ENCODE measurements around the gene NLN. TPM values are rescaled to one million over a fixed set of nuclear protein-coding genes. Genes with fewer than 3 reads are reported as not detected.

The NLN gene
- total and polyA plus RNA-seq, 2 donors from 2014 or later = 6.2 to 25.0 TPM

GRCh38 chr5:65758546-65759144, 36.6 kb downstream of the NLN start:
- H3K9me3 ChIP-seq (ENCODE audit: control insufficient read depth in 2 of 3, insufficient read depth in 1 of 3, low read length in 3 of 3) = no peaks in the 10 kb centered on the region
- no peaks in the 10 kb centered on the region for H3K27me3 ChIP-seq (ENCODE audit: control insufficient read depth, insufficient read depth, low read length)
- intact Hi-C loops (cut with DNase I) = no loop called here
- no peak for TF ChIP-seq CTCF (IDR thresholded peaks at IDR 0.05; ENCODE audit: borderline replicate concordance, extremely low read depth, insufficient read depth)
- no peaks in the 10 kb centered on the region for H3K4me1 ChIP-seq (ENCODE audit: control insufficient read depth in 2 of 3, insufficient read depth in 2 of 3, low read depth in 1 of 3, low read length in 3 of 3)
- H3K36me3 ChIP-seq (ENCODE audit: control insufficient read depth in 2 of 3, insufficient read depth in 3 of 3, low read length in 3 of 3) = peaks cover 0 to 2% (median 0%) of the 10 kb centered on the region in 3 donors
- no peak overlapping the region for H3K27ac ChIP-seq (ENCODE audit: low read depth in 2 of 2, low read length in 2 of 2)
- H3K9ac ChIP-seq (ENCODE audit: low read length in 3 of 3) = no peak overlapping the region
- DNase-seq (no peak), FAIRE-seq (no peak)
- H3K4me3 ChIP-seq (ENCODE audit: low read length in 3 of 3) = no peak overlapping the region

GRCh38 chr5:65760504-65761275, 38.7 kb downstream of the NLN start:
- no peak overlapping the region for H3K4me3 ChIP-seq (ENCODE audit: low read length in 3 of 3)
- H3K9ac ChIP-seq (ENCODE audit: low read length in 3 of 3) = no peak overlapping the region
- peaks cover 0 to 2% (median 0%) of the 10 kb centered on the region in 3 donors for H3K36me3 ChIP-seq (ENCODE audit: control insufficient read depth in 2 of 3, insufficient read depth in 3 of 3, low read length in 3 of 3)
- no peaks in the 10 kb centered on the region for H3K4me1 ChIP-seq (ENCODE audit: control insufficient read depth in 2 of 3, insufficient read depth in 2 of 3, low read depth in 1 of 3, low read length in 3 of 3)
- intact Hi-C loops (cut with DNase I) = no loop called here
- no peaks in the 10 kb centered on the region for H3K9me3 ChIP-seq (ENCODE audit: control insufficient read depth in 2 of 3, insufficient read depth in 1 of 3, low read length in 3 of 3)
- H3K27me3 ChIP-seq (ENCODE audit: control insufficient read depth, insufficient read depth, low read length) = no peaks in the 10 kb centered on the region
- no peak overlapping the region for H3K27ac ChIP-seq (ENCODE audit: low read depth in 2 of 2, low read length in 2 of 2)
- peak; percentile 35 for TF ChIP-seq CTCF (IDR thresholded peaks at IDR 0.05; ENCODE audit: borderline replicate concordance, extremely low read depth, insufficient read depth)
- no peak for FAIRE-seq
- DNase-seq = peak in 2 of 5 donors; percentile 7 to 20

GRCh38 chr5:65762234-65762633, 40.2 kb downstream of the NLN start:
- no peak overlapping the region for H3K27ac ChIP-seq (ENCODE audit: low read depth in 2 of 2, low read length in 2 of 2)
- no peaks in the 10 kb centered on the region for H3K4me1 ChIP-seq (ENCODE audit: control insufficient read depth in 2 of 3, insufficient read depth in 2 of 3, low read depth in 1 of 3, low read length in 3 of 3)
- intact Hi-C loops (cut with DNase I) = no loop called here
- H3K27me3 ChIP-seq (ENCODE audit: control insufficient read depth, insufficient read depth, low read length) = no peaks in the 10 kb centered on the region
- no peak for TF ChIP-seq CTCF (IDR thresholded peaks at IDR 0.05; ENCODE audit: borderline replicate concordance, extremely low read depth, insufficient read depth)
- H3K9me3 ChIP-seq (ENCODE audit: control insufficient read depth in 2 of 3, insufficient read depth in 1 of 3, low read length in 3 of 3) = no peaks in the 10 kb centered on the region
- H3K36me3 ChIP-seq (ENCODE audit: control insufficient read depth in 2 of 3, insufficient read depth in 3 of 3, low read length in 3 of 3) = peaks cover 0 to 2% (median 0%) of the 10 kb centered on the region in 3 donors
- H3K9ac ChIP-seq (ENCODE audit: low read length in 3 of 3) = no peak overlapping the region
- DNase-seq = no peak
- H3K4me3 ChIP-seq (ENCODE audit: low read length in 3 of 3) = no peak overlapping the region
- no peak for FAIRE-seq

Data from kidney (tissue), 14 donors.